Choroid plexus epithelial cell (primary cell): ENCODE results near the gene TSPEAR.

Experiments used
- DNase-seq: peaks from one replicate; pipeline ENCODE4 v3.0.0-alpha.2; 2010; ENCODE audit warnings: low read depth
- H3K4me3 ChIP-seq: 2 replicates; pipeline ENCODE4 v1.5.1; 2011; ENCODE audit warnings: low read depth, mild to moderate bottlenecking, control low read depth, low read length, moderate library complexity
- TF ChIP-seq, protein P1 (sequence below): conservative IDR thresholded peaks from 2 replicates; pipeline ENCODE4 v1.5.1; 2011; ENCODE audit warnings: low read depth, mild to moderate bottlenecking, control low read depth, inconsistent platforms, low read length, moderate library complexity

The TSPEAR gene

DNA sequence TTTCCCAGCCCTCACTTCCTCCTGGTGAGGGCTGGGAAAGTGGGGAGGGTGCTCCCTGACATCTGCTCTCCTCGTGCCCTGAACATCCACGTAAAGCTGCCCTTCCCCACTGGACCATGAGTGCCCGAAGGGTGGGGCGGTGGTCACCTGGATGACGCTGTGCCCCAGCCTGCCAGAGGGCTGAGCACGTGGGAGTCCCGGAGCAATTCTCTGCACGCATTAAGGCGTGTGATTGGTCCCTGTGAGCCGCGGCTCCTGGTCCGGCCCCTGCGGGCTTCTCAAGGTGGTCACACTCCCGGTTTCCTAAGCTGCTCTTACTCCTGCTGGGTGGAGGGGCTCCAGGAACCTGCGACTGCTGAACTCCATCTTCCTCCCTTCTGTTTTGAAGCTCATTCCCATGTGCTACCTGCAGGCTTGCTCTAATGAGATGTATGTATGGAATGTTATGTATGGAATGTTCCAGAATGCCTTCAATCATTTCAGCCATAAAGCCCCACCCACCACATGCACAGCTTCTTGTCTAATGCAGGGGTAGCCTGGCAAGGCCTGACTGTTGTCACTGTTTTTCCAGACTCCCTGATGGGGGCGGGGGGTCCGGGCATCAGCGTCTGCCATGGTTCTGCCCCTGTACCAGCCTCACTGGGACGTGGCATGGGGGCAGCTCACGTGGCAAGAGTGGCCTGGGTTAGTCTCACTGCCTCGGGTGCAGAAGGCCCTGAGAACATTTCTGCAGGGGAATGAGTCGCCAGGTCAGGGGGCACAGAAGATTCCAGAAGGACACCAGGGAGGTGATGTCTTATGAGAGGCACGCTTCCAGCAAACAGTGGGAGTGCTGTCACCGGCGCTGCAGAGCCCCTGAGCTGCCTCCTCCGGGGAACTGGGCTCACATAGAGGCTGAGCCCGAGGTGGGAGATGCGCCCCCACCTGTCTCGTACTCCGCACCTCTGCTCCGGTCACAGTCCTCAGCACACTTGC, 190.8 kb downstream of the TSPEAR start:
- DNase-seq, result peak; percentile 6
- no peak overlapping the region for H3K4me3 ChIP-seq
- TF ChIP-seq, protein P1, sequence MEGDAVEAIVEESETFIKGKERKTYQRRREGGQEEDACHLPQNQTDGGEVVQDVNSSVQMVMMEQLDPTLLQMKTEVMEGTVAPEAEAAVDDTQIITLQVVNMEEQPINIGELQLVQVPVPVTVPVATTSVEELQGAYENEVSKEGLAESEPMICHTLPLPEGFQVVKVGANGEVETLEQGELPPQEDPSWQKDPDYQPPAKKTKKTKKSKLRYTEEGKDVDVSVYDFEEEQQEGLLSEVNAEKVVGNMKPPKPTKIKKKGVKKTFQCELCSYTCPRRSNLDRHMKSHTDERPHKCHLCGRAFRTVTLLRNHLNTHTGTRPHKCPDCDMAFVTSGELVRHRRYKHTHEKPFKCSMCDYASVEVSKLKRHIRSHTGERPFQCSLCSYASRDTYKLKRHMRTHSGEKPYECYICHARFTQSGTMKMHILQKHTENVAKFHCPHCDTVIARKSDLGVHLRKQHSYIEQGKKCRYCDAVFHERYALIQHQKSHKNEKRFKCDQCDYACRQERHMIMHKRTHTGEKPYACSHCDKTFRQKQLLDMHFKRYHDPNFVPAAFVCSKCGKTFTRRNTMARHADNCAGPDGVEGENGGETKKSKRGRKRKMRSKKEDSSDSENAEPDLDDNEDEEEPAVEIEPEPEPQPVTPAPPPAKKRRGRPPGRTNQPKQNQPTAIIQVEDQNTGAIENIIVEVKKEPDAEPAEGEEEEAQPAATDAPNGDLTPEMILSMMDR, result no peak

DNA sequence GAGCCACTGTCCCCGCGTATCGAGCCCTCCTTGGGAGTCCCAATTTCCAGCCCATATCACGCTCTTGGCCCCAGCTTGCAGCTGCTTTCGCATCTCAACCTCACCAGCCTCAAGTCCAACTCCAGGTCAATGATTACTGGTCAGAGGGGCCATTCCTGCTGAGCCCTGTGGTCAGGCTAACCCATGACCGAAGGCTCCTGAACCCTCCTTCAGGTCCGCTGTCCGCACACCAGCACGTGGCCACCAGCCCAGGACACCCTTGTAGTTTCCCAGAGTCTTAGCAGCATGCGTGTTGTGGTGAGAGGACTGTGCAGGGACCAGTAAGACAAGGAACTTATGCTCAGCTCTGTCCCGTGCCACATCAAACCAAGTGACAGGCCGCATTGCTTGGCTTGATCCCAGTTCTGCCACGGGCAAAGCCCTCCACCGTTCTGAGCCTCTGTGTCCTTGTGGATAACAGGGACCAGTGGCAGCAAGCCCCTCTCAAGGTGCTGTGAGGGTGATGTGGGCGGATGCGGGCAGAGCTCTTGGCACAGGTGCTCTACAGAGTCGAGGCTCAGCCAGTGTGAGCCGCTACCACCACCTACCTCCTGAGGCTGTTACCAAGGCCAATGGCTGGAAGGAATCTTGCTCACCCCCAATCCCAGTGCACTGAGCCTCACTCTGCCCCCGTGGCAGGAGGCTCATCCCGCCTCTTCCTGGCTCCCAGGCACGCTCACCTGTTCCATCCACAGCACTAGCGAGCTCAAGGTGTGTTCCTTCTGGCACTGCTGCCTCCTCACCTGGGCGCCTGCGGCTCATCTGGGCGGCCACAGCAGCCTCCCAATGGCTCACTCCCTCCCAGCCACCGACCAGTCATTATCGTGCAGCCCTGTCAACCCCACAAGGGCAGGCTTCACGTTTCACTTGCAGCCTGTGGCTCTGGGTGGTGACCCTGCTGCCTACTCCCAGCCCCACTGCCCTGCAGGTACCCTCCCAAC, 191.7 kb downstream of the TSPEAR start:
- TF ChIP-seq, protein P1, result no peak
- DNase-seq, result no peak
- H3K4me3 ChIP-seq, result no peak overlapping the region

DNA sequence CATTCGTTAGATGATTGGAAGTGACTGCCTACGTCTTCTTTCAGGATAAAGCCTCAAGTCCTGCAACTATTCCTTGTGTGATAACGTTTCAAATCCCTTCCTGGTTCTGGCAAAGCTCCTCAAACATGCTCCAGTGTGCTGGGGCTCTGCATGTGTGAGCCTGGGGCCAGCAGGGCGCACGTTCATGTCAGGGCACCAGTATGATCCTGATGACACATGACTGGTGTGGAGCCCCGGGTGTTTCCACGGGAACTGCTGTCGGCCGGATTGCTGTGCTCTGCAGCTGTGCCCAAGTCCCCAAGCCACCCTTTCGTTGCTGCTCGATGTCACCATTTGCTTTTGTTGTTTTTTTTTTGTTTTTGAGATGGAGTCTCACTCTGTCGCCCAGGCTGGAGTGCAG, 192.7 kb downstream of the TSPEAR start:
- H3K4me3 ChIP-seq, result no peak overlapping the region
- no peak for DNase-seq
- TF ChIP-seq, protein P1, result no peak

DNA sequence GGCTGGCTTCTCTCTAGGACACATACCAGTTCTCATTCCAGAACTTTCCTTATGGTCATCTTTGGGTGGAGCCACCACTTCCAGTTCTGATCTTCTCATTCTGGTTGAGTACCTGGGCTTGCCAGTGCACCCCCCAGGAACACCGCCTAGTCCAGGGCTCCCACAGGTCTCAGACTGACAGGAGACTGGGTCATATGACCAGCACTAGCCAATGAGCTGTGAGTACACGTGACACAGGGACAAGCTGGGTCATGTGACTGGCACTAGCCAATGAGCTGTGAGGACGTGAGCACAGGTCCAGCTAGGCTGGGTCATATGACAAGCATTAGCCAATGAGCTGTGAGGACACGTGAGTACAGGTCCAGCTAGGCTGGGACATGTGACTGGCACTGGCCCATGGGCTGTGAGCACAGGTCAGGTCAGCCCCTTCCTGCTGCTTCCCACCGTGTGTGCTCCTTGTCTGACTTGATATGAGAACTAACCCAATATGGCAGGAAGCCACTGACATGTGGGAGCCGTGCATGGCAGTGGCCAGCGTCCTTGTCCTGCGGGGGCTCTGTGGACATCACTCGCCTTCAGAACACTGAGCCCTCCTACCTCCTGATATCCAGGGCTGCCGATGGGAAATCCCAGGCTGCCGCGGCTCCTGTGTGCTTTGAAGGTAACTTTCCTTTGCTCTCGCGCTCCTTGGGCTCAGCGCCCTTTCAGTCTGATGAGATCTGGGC, 194.0 kb downstream of the TSPEAR start:
- DNase-seq, result peak; percentile 47
- H3K4me3 ChIP-seq, result no peak overlapping the region
- TF ChIP-seq, protein P1, result no peak

DNA sequence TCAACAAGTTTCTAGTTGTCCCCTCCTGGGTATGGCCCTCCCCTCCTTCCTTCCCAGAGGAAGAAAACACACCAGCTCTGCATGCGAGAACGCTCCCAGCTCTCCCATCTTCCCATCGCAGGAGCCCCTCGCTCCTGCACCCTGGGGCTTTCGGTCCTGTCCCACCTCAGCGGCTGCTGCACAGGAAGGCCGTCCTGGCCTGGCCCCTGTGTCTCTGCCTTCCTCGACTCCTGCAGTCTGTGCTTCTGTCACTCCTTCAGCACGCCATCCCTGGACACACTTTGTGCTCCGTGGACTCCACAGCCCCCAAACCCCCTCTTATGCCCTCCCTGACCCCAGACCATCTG, 194.6 kb downstream of the TSPEAR start:
- TF ChIP-seq, protein P1, result no peak
- DNase-seq, result no peak
- H3K4me3 ChIP-seq, result no peak overlapping the region

DNA sequence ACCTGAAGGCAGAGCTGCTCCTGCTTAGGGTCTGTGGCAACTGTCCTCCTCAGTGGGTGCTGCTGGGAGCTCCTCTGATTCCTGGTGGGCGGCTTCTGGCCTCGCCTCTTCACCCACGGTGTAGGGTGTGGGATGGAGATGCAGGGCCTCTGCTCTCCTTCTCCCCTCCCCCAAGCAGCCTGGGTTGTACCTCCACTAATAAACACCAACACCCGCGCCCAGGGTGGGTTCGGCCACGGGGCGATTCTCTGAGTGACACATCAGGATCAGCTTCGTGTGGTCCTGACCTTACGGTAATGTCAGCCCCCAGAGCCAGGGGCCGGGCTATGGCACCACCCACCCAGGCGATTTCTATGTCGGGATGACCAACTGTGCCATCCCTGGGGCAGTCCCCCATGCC, 195.0 kb downstream of the TSPEAR start:
- TF ChIP-seq, protein P1, result no peak
- H3K4me3 ChIP-seq, result no peak overlapping the region
- DNase-seq, result no peak
